Adrenal gland (tissue), 12 donors: Measurements from ENCODE around the gene NFE2L2. TPM values are rescaled to one million over a fixed set of nuclear protein-coding genes. Genes with fewer than 3 reads are reported as not detected.

Experiments used
- DNase-seq, 7 donors: peaks; one replicate each; pipeline ENCODE4 v3.0.0-alpha.2; 2019 to 2020
- H3K27ac ChIP-seq, 5 donors: fragments of 200-600 bp; sonication (generic) in 4 of 5; 1 replicate in 3 of 5; 2 replicates in 2 of 5; pipeline versions ENCODE4 v1.5.1 to v1.8.0; 2016 to 2020; ENCODE audit warnings: mild to moderate bottlenecking in 1 of 5
- H3K27me3 ChIP-seq: fragments of 200-600 bp; 2 replicates; pipeline ENCODE4 v1.8.0; 2021
- H3K36me3 ChIP-seq, 2 donors: fragments of 200-600 bp; replicated peaks in 1 of 2; 1 replicate in 1 of 2; 2 replicates in 1 of 2; pipeline versions ENCODE4 v1.5.1 to v1.8.0; 2018 to 2022
- H3K4me1 ChIP-seq, 2 donors: fragments of 200-600 bp; replicated peaks in 1 of 2; 1 replicate in 1 of 2; 2 replicates in 1 of 2; pipeline versions ENCODE4 v1.5.1 to v1.8.0; 2018 to 2021
- H3K4me3 ChIP-seq, 4 donors: fragments of 200-600 bp; sonication (generic) in 3 of 4; one replicate each; pipeline ENCODE4 v1.5.1; 2016 to 2018
- H3K9me3 ChIP-seq, 3 donors: fragments of 200-600 bp; sonication (generic) in 1 of 3; replicated peaks in 1 of 3; 1 replicate in 2 of 3; 2 replicates in 1 of 3; pipeline versions ENCODE4 v1.5.1 to v1.8.0; 2016 to 2021
- CTCF ChIP-seq, 6 experiments: fragments of 450-650 bp in 4 of 6; fragments of 200-600 bp in 2 of 6; sonication (generic) in 1 of 6; IDR thresholded peaks; 1 replicate in 5 of 6; 2 replicates in 1 of 6; pipeline versions ENCODE4 v1.5.1 to v1.8.0; 2016 to 2021; ENCODE audit warnings: antibody characterized with exemption in 6 of 6, mild to moderate bottlenecking in 2 of 6, moderate library complexity in 1 of 6
- POLR2A ChIP-seq, 2 donors: fragments of 450-650 bp; IDR thresholded peaks; one replicate each; pipeline ENCODE4 v1.6.1; 2017; ENCODE audit warnings: antibody characterized with exemption in 2 of 2, mild to moderate bottlenecking in 2 of 2, moderate library complexity in 1 of 2
- WGBS, 4 donors: extraction: QIAGEN DNeasy Blood & Tissue Kit in 2 of 4; methylation state at CpG; one replicate each; pipeline versions ENCODE4 v1.1.5 to v1.1.7; 2013 to 2017; 5-methylcytosine and 5-hydroxymethylcytosine counted together
- intact Hi-C, 2 donors: fragments of 100-400 bp; cut with DNase I; formaldehyde crosslinking; loops; one replicate each; pipeline versions ENCODE4 v1.14.1 to v1.15.0; 2022 to 2023
- polyA plus RNA-seq, 3 donors: library from polyadenylated mRNA; stranded (reverse); fragments of 200-250 nt in 2 of 3; fragments of 350-450 nt in 1 of 3; fragmentation: Illumina TruSeq in 1 of 3; extraction: RNeasy Lipid Tissue Mini Kit (QIAGEN cat#74804) in 1 of 3; gene quantifications; one replicate each; pipeline ENCODE4 v1.2.3, GENCODE V29; 2013 to 2014
- total RNA-seq, 9 donors: library from RNA; depleted of rRNA in 4 of 9; stranded (reverse); fragments of >200 nt in 4 of 9; fragments of 120-200 nt in 1 of 9; fragmentation: NEBNext Ultra II Directional in 1 of 9; extraction: Animal tissue kit (Norgen Biotek cat#: 25700) in 1 of 9; gene quantifications; one replicate each; pipeline versions ENCODE4 v1.1.0 to v1.2.4, GENCODE V29; 2013 to 2023
- donor health status: healthy with polysubstance abuse.
- donor health status: Bipolar disorder and iron deficiency.
- donor health status: DM: yes; HTN: yes; CAD: no.
- donor health status: DM: no; HTN: no; CAD: no.
- donor health status: DM: no; HTN: no; CAD: no.
- donor health status: DM: yes; HTN: yes; CAD: no.

Gene NFE2L2
- total and polyA plus RNA-seq, 12 donors: 41.1 to 119 (median 80.4) TPM

- peaks cover 22 to 57% of the 10 kb centered on the region in 2 donors for H3K4me1 ChIP-seq
- H3K4me3 ChIP-seq: peak overlapping the region in 1 of 4 donors; percentile 96
- H3K27me3 ChIP-seq: no peaks in the 10 kb centered on the region
- WGBS, 4 donors: 7 to 12% (median 12%) methylated on average over 5 of the region's 5 CpGs
- TF ChIP-seq POLR2A (IDR thresholded peaks at IDR 0.05) (no peak), CTCF (IDR thresholded peaks at IDR 0.05) (no peak)
- H3K27ac ChIP-seq: peak overlapping the region in 4 of 5 donors; percentile 48 to 100 (median 98)
- DNase-seq: peak in 1 of 7 donors; percentile 25
- no peaks in the 10 kb centered on the region for H3K9me3 ChIP-seq
- intact Hi-C loops: loop anchor here (5.0 to 10.0 kb wide), 3 partner anchors 44 to 97 kb away; no protein-coding TSS in a partner anchor
- no peaks in the 10 kb centered on the region for H3K36me3 ChIP-seq
These were observed 3.1 kb downstream of the NFE2L2 start for GRCh38 chr2:177261116-177262060.

- H3K4me1 ChIP-seq: peaks cover 20 to 57% of the 10 kb centered on the region in 2 donors
- no peak for TF ChIP-seq CTCF (IDR thresholded peaks at IDR 0.05)
- TF ChIP-seq POLR2A (IDR thresholded peaks at IDR 0.05): no peak
- no peaks in the 10 kb centered on the region for H3K27me3 ChIP-seq
- DNase-seq: no peak
- H3K36me3 ChIP-seq: no peaks in the 10 kb centered on the region
- peak overlapping the region in 1 of 4 donors; percentile 96 for H3K4me3 ChIP-seq
- WGBS, 4 donors: 59 to 79% (median 75%) methylated on average over 1 of the region's 1 CpG
- no peaks in the 10 kb centered on the region for H3K9me3 ChIP-seq
- intact Hi-C loops: loop anchor here (5.0 to 10.0 kb wide), 3 partner anchors 43 to 96 kb away; no protein-coding TSS in a partner anchor
- peak overlapping the region in 1 of 5 donors; percentile 98 for H3K27ac ChIP-seq
These were observed 4.1 kb downstream of the NFE2L2 start for GRCh38 chr2:177260379-177260778.

- Histone ChIP-seq H3K27ac (no peak overlapping the region), H3K27me3 (no peaks in the 10 kb centered on the region), H3K4me3 (no peak overlapping the region), H3K36me3 (no peaks in the 10 kb centered on the region), H3K9me3 (no peaks in the 10 kb centered on the region), H3K4me1 (peaks cover 36 to 80% of the 10 kb centered on the region in 2 donors)
- 94 to 100% (median 97%) methylated on average over 2 of the region's 2 CpGs for WGBS, 4 donors
- TF ChIP-seq POLR2A (IDR thresholded peaks at IDR 0.05): no peak
- TF ChIP-seq CTCF (IDR thresholded peaks at IDR 0.05): no peak
- no peak for DNase-seq
- intact Hi-C loops: no loop called here
These were observed 6.5 kb downstream of the NFE2L2 start for GRCh38 chr2:177258059-177258458.

- DNase-seq: no peak
- H3K4me1 ChIP-seq: peaks cover 41 to 86% of the 10 kb centered on the region in 2 donors
- H3K4me3 ChIP-seq: no peak overlapping the region
- H3K36me3 ChIP-seq: no peaks in the 10 kb centered on the region
- WGBS, 4 donors: 91 to 96% (median 93%) methylated on average over 5 of the region's 5 CpGs
- TF ChIP-seq POLR2A (IDR thresholded peaks at IDR 0.05) (no peak), CTCF (IDR thresholded peaks at IDR 0.05) (no peak)
- H3K27me3 ChIP-seq: no peaks in the 10 kb centered on the region
- intact Hi-C loops: no loop called here
- H3K27ac ChIP-seq: peak overlapping the region in 2 of 5 donors; percentile 18 to 45
- H3K9me3 ChIP-seq: no peaks in the 10 kb centered on the region
These were observed 7.1 kb downstream of the NFE2L2 start for GRCh38 chr2:177257471-177257870.
